Astrocyte (in vitro differentiated cells and primary cell): Measurements from ENCODE around the gene DLGAP5.

ENCODE experiments used
- EZH2 ChIP-seq: IDR thresholded peaks from 2 replicates; pipeline ENCODE4 v1.6.1; 2012; ENCODE audit warnings: mild to moderate bottlenecking, low read length, inconsistent platforms; ENCODE audit not compliant: insufficient read depth
- TF ChIP-seq, protein P1 (sequence below): IDR thresholded peaks from 2 replicates; pipeline ENCODE4 v1.5.1; 2011; ENCODE audit warnings: low read depth, mild to moderate bottlenecking, inconsistent platforms, low read length, moderate library complexity; ENCODE audit not compliant: insufficient read depth

DNA sequence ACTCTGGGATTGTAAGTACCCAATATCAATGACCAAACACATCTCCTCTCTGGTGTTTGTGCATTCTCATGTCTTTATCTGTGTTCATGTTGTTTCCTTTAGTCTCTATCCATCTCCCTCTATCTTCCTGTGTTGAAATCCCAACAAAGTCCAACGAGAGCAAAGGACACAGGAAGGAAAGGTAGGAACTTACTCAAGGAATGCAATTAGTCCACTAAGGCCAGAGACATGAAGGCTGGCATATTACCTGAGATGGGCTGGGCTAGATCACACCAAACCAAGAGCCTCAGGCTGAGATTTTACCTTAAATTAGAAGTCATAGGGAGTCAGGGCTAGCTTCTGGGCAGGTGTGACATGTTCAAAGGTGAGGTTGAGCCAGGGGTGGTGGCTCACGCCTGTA is 76.7 kb downstream of the DLGAP5 start:
- TF ChIP-seq, protein P1, sequence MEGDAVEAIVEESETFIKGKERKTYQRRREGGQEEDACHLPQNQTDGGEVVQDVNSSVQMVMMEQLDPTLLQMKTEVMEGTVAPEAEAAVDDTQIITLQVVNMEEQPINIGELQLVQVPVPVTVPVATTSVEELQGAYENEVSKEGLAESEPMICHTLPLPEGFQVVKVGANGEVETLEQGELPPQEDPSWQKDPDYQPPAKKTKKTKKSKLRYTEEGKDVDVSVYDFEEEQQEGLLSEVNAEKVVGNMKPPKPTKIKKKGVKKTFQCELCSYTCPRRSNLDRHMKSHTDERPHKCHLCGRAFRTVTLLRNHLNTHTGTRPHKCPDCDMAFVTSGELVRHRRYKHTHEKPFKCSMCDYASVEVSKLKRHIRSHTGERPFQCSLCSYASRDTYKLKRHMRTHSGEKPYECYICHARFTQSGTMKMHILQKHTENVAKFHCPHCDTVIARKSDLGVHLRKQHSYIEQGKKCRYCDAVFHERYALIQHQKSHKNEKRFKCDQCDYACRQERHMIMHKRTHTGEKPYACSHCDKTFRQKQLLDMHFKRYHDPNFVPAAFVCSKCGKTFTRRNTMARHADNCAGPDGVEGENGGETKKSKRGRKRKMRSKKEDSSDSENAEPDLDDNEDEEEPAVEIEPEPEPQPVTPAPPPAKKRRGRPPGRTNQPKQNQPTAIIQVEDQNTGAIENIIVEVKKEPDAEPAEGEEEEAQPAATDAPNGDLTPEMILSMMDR: no peak
- TF ChIP-seq EZH2: no peak
